IPS-11a (cell line): ENCODE data around the gene SWAP70.

Experiments
- H3K4me3 ChIP-seq: one replicate; pipeline ENCODE4 v1.5.1; 2013; ENCODE audit warnings: low read depth, low read length, control low read depth

SWAP70 gene

DNA sequence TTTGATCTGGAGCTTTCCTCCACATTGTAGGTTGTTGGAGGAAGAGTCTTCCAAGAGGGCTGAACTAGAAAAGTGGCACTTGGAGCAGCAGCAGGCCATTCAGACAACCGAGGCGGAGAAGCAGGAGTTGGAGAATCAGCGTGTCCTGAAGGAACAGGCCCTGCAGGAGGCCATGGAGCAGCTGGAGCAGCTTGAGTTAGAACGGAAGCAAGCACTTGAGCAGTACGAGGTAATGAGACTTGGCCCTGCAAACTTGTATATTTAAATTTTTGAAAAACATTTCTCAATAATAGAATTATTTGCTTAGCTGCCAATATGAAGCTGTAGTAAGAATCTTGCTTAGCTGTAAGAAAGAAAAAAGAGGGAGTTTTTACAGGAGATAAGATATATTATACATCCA is 84.0 kb downstream of the SWAP70 start:
- H3K4me3 ChIP-seq, result no peak overlapping the region

DNA sequence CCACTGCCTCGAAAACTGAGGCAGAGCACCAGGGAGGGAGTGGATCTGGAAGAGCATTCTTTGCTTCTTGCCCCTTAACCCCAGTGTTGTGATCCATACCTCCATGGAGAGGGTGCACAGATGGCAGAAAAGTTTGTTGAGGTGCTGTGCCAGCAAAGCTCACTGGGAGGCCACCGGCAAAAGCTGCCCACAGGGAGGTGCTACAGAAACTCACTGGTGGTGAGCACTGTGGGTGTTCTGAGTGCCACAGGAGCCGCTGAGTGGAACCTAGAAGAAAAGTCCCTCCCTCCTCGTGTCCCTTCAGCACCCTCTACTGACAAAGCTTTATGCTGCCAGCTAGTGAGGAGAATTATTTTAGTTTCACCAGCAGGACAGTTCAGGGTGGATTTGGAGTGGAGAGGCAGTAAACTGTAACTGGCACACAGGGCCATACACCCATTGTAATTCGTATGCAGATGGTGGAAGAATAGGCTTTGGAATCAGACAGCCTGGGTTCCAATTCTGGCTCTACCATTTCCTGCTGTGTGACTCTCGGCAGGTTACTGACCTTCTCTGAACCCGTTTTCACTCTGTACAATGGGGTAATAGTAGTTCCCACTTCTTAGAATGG is 84.6 kb downstream of the SWAP70 start:
- no peak overlapping the region for H3K4me3 ChIP-seq

- no peak overlapping the region for H3K4me3 ChIP-seq
Measured at GRCh38 chr11:9750551-9750950, 86.7 kb downstream of the SWAP70 start.

- no peak overlapping the region for H3K4me3 ChIP-seq
Measured at GRCh38 chr11:9752091-9752490, 88.2 kb downstream of the SWAP70 start.

- H3K4me3 ChIP-seq, result no peak overlapping the region
Measured at GRCh38 chr11:9753021-9753420, 89.1 kb downstream of the SWAP70 start.

DNA sequence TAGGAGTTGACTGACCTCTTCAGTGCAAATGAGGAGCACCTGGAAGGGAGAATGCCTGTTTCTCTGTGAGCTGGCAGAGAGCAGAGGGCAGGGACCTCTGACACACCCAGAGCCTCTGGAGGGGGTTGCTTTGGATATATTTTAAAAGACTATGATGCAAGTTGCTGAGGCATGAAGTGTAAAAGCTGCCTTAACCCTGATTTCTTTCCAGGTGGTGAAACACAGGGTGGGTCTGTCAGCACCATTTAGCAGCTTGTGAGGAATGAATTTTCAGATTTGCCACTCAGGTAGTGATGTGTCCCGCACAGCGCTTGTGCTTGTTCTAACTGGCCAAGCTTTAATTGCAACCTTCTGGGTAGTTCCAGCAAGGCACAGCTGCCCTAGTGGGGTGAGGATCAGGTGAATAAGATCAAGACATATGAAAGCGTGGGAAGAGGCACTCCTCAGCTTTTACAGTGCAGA is 90.2 kb downstream of the SWAP70 start:
- no peak overlapping the region for H3K4me3 ChIP-seq

- no peak overlapping the region for H3K4me3 ChIP-seq
Measured at GRCh38 chr11:9755561-9756185, 91.8 kb downstream of the SWAP70 start.

DNA sequence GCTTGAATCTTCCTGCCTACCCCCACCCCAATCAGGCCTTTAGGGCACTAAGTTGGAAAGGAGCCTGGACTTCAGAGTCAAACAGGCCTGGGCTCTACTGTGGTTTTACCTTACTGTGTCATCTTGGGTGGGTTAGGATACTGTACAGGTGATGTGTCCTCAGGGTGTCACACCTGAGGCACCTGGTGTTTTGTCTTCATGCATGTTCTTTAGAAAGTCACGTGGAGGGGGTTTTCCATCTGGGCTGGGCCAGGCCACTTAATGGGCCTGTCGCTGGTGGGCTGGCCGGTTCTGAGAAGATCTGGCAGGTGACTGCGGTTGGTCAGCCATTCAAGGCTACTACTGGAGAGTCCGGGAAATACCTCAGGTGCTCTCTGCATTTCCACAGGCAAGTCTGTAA is 92.6 kb downstream of the SWAP70 start:
- no peak overlapping the region for H3K4me3 ChIP-seq

- H3K4me3 ChIP-seq, result no peak overlapping the region
Measured at GRCh38 chr11:9756878-9757277, 93.0 kb downstream of the SWAP70 start.

DNA sequence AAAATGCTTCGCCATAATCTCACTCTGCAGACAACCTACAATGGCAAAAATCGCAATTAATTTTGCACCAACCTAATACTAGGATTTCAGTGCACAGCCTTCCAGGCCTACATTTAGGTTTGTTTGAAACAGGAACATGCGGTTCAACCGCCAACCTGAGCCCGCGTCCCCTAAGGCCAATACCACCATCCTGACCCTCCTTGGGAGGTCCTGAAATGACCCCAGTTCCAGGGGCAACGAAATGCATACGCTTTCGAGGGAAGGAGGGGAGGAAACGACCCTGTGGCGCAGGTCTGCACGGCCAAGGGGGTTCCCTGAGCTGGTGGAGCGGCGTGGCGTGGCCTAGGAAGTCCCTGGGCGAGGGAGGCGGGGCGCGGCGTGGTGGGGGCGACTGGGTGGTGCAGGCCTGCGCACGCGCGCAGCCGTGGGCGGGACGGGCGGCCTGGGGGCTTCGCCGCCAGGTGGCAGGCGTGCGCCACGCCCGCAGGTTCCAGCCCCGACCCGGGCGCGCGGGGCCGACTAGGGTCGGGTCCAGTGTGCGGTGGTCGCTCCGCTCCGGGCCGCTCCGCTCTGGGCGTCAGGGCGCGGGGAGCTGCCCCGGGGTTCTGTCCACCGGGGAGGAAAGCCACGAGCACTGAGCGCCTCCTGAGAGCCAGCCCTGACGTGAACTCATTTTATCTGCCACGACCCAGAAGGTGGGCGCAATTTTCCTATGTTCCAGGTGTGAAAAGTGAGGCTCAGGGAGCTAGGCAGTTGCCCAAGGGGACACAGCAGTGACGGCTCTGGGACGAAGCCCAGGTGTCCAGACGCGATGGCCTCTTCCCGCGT is 94.1 kb downstream of the SWAP70 start:
- H3K4me3 ChIP-seq, result peak overlapping the region; percentile 39

DNA sequence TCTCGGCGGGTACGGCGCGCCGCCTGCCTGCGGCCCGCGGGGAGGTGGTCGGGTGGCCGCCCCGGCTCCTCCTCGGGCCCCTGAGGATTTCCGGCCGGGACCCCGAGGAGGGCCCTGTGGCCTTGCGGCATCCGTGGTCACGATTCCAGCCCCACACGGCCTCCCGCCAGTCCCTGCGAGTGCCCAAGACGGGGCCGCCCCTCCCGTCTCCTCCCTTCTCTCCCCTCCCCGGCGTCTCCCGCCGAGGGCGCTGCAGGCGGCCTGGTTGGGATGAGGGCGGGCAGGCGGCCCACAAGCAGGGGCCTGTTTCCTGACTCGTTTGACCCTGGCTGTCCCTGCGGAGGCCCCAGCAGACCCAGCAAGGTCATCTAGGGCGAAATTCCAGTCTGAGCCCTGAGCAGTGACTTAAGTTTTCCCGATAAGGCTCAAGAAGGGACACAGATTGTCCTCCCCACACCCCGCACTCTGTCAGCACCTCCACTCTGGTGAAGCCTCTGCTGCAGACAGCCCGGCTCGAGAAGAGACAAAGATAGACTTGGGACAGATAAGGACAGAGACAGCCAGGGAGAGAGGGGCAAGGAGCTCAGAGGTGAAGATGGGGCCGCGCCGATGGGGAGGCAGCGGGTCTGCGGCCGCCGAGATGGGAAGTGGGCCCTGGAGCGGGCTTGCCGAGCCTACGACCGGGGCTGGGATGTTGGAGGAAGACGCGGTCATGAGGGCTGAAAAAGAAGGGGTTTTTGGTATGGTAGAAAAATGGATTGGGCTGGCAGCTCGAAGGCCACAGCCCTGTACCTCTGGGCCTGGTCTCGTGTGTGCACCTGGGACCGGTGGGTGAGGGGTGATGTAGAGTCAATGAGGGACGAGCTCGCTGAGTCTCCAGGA is 95.0 kb downstream of the SWAP70 start:
- H3K4me3 ChIP-seq, result peak overlapping the region; percentile 39

DNA sequence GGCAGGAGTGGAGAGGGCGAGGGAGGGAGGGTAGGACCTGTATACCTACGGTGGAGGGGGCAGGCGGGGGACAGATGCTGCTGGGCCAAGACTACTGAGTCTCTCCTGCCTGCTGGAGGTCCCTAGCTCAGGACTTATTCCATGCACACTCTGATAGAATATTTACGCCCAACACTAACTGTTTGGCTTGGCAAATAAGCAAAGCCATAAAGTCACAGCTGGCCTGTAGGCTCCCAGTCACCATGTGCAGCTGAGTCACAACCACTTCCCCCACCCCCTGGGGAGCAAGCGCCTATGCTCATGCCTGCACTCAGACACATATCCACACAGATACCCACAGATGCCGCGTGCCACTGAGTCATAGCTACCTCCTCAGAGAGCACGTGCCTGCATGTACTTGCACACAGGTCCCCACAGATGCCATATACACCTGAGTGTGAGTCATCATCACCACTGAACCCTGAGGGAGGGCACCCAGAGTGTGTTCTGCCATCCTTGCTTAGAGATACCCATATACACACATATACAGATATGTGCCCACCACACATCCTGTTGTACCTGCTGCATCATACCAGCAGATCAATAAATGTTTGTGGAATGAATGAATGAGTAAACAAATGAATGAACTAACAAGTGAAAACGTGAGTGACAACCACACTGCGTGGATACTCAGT is 95.8 kb downstream of the SWAP70 start:
- no peak overlapping the region for H3K4me3 ChIP-seq

- H3K4me3 ChIP-seq, result no peak overlapping the region
Measured at GRCh38 chr11:9760193-9760575, 96.3 kb downstream of the SWAP70 start.

DNA sequence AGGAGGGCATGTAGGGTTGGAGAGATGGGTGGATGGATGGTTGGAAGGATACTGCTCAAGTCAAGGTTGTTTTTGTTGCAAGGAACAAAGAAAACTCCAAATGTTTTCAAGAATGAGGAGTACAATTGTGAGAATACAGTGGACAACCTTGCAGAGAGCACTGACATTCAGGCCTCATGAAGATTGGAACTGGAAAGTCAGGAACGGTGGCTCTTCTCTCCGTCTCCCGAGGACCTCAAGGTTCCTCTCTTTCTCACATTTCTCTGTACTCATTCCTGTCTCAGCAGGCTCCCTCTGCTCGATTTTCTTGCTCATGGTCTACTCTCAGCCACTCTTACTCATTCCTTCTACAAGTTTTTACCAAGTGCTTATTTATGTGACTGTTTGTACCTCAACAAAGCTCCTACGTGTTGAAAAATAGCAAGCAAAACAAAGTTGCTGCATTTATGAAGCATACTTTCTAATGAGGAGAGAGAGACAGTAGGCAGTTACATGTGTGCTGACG is 97.6 kb downstream of the SWAP70 start:
- H3K4me3 ChIP-seq, result no peak overlapping the region

- H3K4me3 ChIP-seq, result no peak overlapping the region
Measured at GRCh38 chr11:9762531-9762930, 98.7 kb downstream of the SWAP70 start.

GRCh38 chr11:9763301-9763700 is 99.4 kb downstream of the SWAP70 start:
- no peak overlapping the region for H3K4me3 ChIP-seq

DNA sequence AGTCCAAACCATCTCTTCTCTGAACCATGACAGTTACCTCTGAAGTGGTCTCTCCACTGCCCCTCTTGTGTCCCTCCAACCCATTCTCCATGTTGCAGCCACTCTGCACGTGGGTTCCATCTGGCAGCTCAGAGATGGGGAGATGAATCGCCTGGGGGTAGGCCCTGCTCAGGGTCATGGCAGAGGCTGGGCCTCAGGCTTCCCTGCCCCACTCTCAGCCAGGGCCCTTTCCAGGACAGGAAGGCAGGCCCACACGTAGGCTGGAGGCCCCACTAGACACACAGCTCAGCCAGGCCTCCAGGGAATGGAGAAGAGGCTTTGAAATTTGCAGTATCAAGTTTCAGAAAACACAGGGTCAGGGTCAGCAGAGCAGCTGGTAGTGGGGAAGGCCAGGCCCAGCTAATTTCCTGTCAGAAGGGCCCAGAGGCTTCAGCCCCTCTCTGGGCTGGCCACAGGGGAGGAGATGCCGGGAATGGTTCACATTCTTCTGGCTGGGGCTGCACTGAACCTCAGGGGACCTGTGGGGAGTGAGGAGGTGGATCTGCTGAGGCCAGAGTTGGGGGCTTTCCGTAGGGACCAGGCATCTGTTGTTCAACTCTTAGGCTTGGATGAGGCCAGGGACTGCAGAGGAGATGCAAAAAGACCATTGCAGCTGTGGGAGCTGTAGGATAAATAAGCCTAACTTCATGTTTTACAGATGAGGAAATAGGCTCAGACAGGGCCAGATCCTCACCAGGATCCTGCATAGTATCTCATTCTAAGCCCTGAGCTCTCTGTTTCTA is 101.6 kb downstream of the SWAP70 start:
- no peak overlapping the region for H3K4me3 ChIP-seq

GRCh38 chr11:9769621-9770020 is 105.7 kb downstream of the SWAP70 start:
- H3K4me3 ChIP-seq, result no peak overlapping the region

- no peak overlapping the region for H3K4me3 ChIP-seq
Measured at GRCh38 chr11:9771071-9771511, 107.2 kb downstream of the SWAP70 start.
